ENCODE measurements around the gene CACFD1. TPM values are rescaled to one million over a fixed set of nuclear protein-coding genes. Genes with fewer than 3 reads are reported as not detected.

CACFD1 gene
- polyA plus RNA-seq, 3 donors = 5.0 to 6.7 (median 5.1) TPM

- Histone ChIP-seq H2AFZ (ENCODE audit: insufficient read depth, low read depth, low read length, poor library complexity, severe bottlenecking) (no peak overlapping the region), H3K4me2 (replicated peaks; ENCODE audit: extremely low read depth, low read length, poor library complexity, severe bottlenecking) (no peak overlapping the region), H3K4me1 (ENCODE audit: control insufficient read depth in 1 of 2, insufficient read depth in 2 of 2, low read length in 2 of 2) (peaks cover 33 to 42% of the 10 kb centered on the region in 2 donors), H3K79me2 (ENCODE audit: insufficient read depth, low read length) (peaks cover under 1% of the 10 kb centered on the region), H3K9me3 (replicated peaks in 1 of 2; ENCODE audit: control insufficient read depth in 1 of 2, insufficient read depth in 1 of 2, low read length in 2 of 2) (no peaks in the 10 kb centered on the region), H4K20me1 (ENCODE audit: insufficient read depth, low read length) (peaks cover 54% of the 10 kb centered on the region), H3K9ac (ENCODE audit: insufficient read depth, low read length, poor library complexity, severe bottlenecking) (no peak overlapping the region), H3K4me3 (replicated peaks in 1 of 3; ENCODE audit: low read depth in 2 of 3, low read length in 3 of 3) (no peak overlapping the region), H3K27ac (ENCODE audit: low read depth in 1 of 2, low read length in 2 of 2) (no peak overlapping the region), H3K36me3 (replicated peaks in 1 of 2; ENCODE audit: control insufficient read depth in 1 of 2, insufficient read depth in 2 of 2, low read length in 2 of 2) (peaks cover 21% of the 10 kb centered on the region in 2 donors), H3K27me3 (ENCODE audit: control insufficient read depth in 2 of 2, insufficient read depth in 2 of 2, low read length in 2 of 2) (no peaks in the 10 kb centered on the region)
- Mint-ChIP-seq H3K9me3 (no peaks in the 10 kb centered on the region), H3K27ac (no peak overlapping the region), H3K27me3 (ENCODE audit: low read depth in 3 of 3) (peaks cover 1 to 6% (median 3%) of the 10 kb centered on the region in 3 donors), H3K36me3 (peaks cover 13 to 23% of the 10 kb centered on the region in 2 donors), H3K4me3 (no peak overlapping the region), H3K4me1 (peaks cover 29% of the 10 kb centered on the region)
- intact Hi-C loops (cut with micrococcal nuclease) = no loop called here
- no peak for TF ChIP-seq CTCF (IDR thresholded peaks at IDR 0.05)
- no peak for DNase-seq
- WGBS (ENCODE audit: insufficient coverage) = 100% methylated on average over 7 of the region's 11 CpGs
Measured at GRCh38 chr9:133468374-133468773, 8.6 kb downstream of the CACFD1 start.

GRCh38 chr9:133468777-133469421 lies 9.1 kb downstream of the CACFD1 start:
- WGBS (ENCODE audit: insufficient coverage) = 100% methylated on average over 4 of the region's 6 CpGs
- Mint-ChIP-seq H3K27ac (no peak overlapping the region), H3K9me3 (no peaks in the 10 kb centered on the region), H3K27me3 (ENCODE audit: low read depth in 3 of 3) (peaks cover 1 to 6% (median 3%) of the 10 kb centered on the region in 3 donors), H3K36me3 (peaks cover 14 to 26% of the 10 kb centered on the region in 2 donors), H3K4me1 (peaks cover 27% of the 10 kb centered on the region), H3K4me3 (no peak overlapping the region)
- TF ChIP-seq CTCF (IDR thresholded peaks at IDR 0.05) = no peak
- DNase-seq = no peak
- intact Hi-C loops (cut with micrococcal nuclease) = no loop called here
- H3K36me3 ChIP-seq (replicated peaks in 1 of 2; ENCODE audit: control insufficient read depth in 1 of 2, insufficient read depth in 2 of 2, low read length in 2 of 2) = peaks cover 26 to 27% of the 10 kb centered on the region in 2 donors
- no peak overlapping the region for H3K4me3 ChIP-seq (replicated peaks in 1 of 3; ENCODE audit: low read depth in 2 of 3, low read length in 3 of 3)
- H3K27ac ChIP-seq (ENCODE audit: low read depth in 1 of 2, low read length in 2 of 2) = no peak overlapping the region
- H4K20me1 ChIP-seq (ENCODE audit: insufficient read depth, low read length) = peaks cover 59% of the 10 kb centered on the region
- H2AFZ ChIP-seq (ENCODE audit: insufficient read depth, low read depth, low read length, poor library complexity, severe bottlenecking) = no peak overlapping the region
- peaks cover 38 to 47% of the 10 kb centered on the region in 2 donors for H3K4me1 ChIP-seq (ENCODE audit: control insufficient read depth in 1 of 2, insufficient read depth in 2 of 2, low read length in 2 of 2)
- peaks cover 3% of the 10 kb centered on the region for H3K79me2 ChIP-seq (ENCODE audit: insufficient read depth, low read length)
- H3K9me3 ChIP-seq (replicated peaks in 1 of 2; ENCODE audit: control insufficient read depth in 1 of 2, insufficient read depth in 1 of 2, low read length in 2 of 2) = no peaks in the 10 kb centered on the region
- H3K4me2 ChIP-seq (replicated peaks; ENCODE audit: extremely low read depth, low read length, poor library complexity, severe bottlenecking) = no peak overlapping the region
- no peaks in the 10 kb centered on the region for H3K27me3 ChIP-seq (ENCODE audit: control insufficient read depth in 2 of 2, insufficient read depth in 2 of 2, low read length in 2 of 2)
- no peak overlapping the region for H3K9ac ChIP-seq (ENCODE audit: insufficient read depth, low read length, poor library complexity, severe bottlenecking)
